IPS-20b (cell line): Measurements from ENCODE around the gene TNS3.

Source experiments
- H3K27ac ChIP-seq: one replicate; pipeline ENCODE4 v1.5.1; 2013; ENCODE audit warnings: low read length
- H3K27me3 ChIP-seq: 2 replicates; pipeline ENCODE4 v1.6.1; 2013; ENCODE audit warnings: mild to moderate bottlenecking, low read length, inconsistent platforms; ENCODE audit not compliant: insufficient read depth
- H3K36me3 ChIP-seq: 2 replicates; pipeline ENCODE4 v1.6.1; 2013; ENCODE audit warnings: low read depth, mild to moderate bottlenecking, inconsistent platforms, low read length, moderate library complexity; ENCODE audit not compliant: insufficient read depth
- H3K4me1 ChIP-seq: 2 replicates; pipeline ENCODE4 v1.6.1; 2013; ENCODE audit warnings: mild to moderate bottlenecking, control low read depth, inconsistent platforms, low read length, moderate library complexity; ENCODE audit not compliant: insufficient read depth
- H3K4me3 ChIP-seq: 2 replicates; pipeline ENCODE4 v1.5.1; 2013; ENCODE audit warnings: mild to moderate bottlenecking, low read length, inconsistent platforms
- H3K9ac ChIP-seq: 2 replicates; pipeline ENCODE4 v1.6.1; 2013; ENCODE audit warnings: low read depth, mild to moderate bottlenecking, inconsistent platforms, low read length, moderate library complexity
- H3K9me3 ChIP-seq: 2 replicates; pipeline ENCODE4 v1.6.1; 2013; ENCODE audit warnings: mild to moderate bottlenecking, low read depth, low read length, inconsistent platforms; ENCODE audit not compliant: insufficient read depth

The TNS3 gene

DNA sequence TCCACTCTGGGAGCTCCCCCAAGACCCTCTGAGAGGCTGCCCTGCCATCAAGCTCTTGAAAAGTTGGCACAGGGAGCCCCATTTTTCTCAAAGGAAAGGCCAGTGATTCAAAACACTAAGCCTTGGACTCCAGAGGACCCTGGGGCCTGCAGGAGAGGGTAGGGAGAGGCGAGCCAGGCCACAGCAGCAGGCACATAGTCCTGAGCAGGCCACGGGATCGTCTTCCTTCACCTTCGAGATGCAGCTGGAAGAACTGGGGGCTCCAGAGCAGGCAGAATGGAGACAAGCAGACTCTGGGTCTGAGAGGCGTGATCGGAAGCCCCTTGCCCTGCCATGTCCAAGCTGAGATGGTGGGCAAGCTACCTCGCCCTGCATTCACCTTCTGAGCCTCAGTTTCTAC is 13.9 kb downstream of the TNS3 start:
- Histone ChIP-seq H3K9me3 (no peaks in the 10 kb centered on the region), H3K4me1 (no peaks in the 10 kb centered on the region; the same call in 1 of the 2 replicates), H3K27me3 (no peaks in the 10 kb centered on the region), H3K4me3 (no peak overlapping the region), H3K9ac (no peak overlapping the region), H3K27ac (no peak overlapping the region), H3K36me3 (no peaks in the 10 kb centered on the region)

DNA sequence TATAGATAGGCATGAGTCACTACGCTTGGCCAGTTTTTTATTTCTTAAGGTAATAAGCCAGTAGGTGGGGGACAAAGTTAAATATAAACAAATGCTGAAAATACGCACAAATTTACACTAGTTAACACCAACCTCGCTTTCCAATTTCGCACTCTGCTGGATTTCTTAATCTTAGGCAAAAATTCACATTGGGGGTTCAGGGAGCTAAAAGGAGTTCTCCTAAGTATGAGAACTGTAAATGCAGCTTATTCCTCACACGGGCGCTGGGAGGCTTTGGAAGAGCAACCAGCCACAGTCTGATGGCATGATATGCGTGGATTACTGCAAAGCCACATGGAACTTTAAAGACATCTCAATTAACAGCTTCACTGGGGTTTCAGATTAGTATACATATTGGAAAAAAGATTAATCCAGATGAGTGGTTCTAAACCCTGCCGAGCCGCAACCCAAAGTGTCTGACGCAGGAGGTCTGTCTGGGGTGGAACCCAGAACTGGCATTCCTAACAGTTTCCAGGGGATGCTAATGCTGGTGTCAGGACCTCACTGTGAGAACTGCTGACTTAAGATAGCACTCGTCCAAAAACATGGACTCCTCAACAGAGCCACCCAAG is 16.2 kb downstream of the TNS3 start:
- no peak overlapping the region for H3K4me3 ChIP-seq
- no peak overlapping the region for H3K27ac ChIP-seq
- H3K4me1 ChIP-seq = no peaks in the 10 kb centered on the region
- H3K36me3 ChIP-seq = no peaks in the 10 kb centered on the region
- no peak overlapping the region for H3K9ac ChIP-seq
- H3K9me3 ChIP-seq = no peaks in the 10 kb centered on the region
- no peaks in the 10 kb centered on the region for H3K27me3 ChIP-seq

- Histone ChIP-seq H3K4me1 (no peaks in the 10 kb centered on the region), H3K27ac (no peak overlapping the region), H3K27me3 (no peaks in the 10 kb centered on the region), H3K9ac (no peak overlapping the region), H3K9me3 (no peaks in the 10 kb centered on the region), H3K36me3 (no peaks in the 10 kb centered on the region), H3K4me3 (no peak overlapping the region)
Measured at GRCh38 chr7:47563521-47563920, 18.4 kb downstream of the TNS3 start.

GRCh38 chr7:47561715-47562446 is 20.0 kb downstream of the TNS3 start:
- Histone ChIP-seq H3K4me3 (no peak overlapping the region), H3K9me3 (no peaks in the 10 kb centered on the region), H3K4me1 (peaks cover 7% of the 10 kb centered on the region; the same call in 1 of the 2 replicates), H3K27me3 (no peaks in the 10 kb centered on the region), H3K27ac (no peak overlapping the region), H3K36me3 (no peaks in the 10 kb centered on the region), H3K9ac (no peak overlapping the region)

DNA sequence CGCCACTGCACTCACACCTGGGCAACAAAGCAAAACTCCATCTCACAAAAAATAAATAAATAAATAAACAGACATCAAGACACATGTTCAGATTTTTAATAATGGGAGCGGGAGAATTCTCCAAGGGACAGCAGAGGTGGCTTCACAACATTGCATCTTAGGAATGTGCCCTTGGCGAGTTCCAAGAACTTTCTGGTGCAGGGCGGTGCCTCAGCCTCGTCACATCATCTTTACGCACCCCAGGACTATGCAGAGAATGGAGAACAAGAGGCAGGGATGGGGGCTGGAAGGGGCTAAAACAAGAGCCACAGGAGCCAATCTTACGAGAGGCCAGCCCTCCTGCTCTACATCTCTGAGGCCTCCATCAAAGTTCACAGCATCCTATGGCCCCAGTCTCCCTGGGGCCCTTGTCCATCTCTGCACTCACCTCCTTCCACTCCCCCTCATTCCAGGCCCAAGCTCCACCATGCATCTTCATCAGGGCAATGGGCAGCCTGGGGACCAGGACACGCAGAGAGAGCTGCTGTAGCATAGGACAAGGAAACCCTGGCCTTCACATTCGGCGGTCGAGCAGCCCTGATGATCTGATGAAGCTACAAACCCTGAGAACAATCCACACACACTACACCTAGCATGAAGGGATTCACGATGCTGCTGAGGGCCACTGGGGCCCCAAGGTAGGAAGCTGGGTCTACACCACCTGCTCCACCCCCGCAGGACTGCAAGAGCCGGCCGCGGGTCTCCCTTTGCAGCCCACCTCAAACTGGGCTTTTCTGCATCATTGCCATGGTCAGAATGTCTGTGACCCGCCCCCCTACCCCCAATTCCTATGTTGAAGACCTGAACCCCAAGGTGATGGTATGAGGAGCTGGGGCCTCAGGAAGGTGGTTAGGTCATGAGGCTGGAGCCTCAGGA is 22.3 kb downstream of the TNS3 start:
- Histone ChIP-seq H3K27me3 (no peaks in the 10 kb centered on the region), H3K9me3 (no peaks in the 10 kb centered on the region), H3K4me3 (no peak overlapping the region), H3K9ac (no peak overlapping the region), H3K36me3 (peaks cover 5% of the 10 kb centered on the region; the same call in 1 of the 2 replicates), H3K4me1 (peaks cover 7% of the 10 kb centered on the region; the same call in 1 of the 2 replicates), H3K27ac (no peak overlapping the region)

GRCh38 chr7:47557694-47558670 is 23.9 kb downstream of the TNS3 start:
- H3K27ac ChIP-seq = no peak overlapping the region
- no peak overlapping the region for H3K9ac ChIP-seq

DNA sequence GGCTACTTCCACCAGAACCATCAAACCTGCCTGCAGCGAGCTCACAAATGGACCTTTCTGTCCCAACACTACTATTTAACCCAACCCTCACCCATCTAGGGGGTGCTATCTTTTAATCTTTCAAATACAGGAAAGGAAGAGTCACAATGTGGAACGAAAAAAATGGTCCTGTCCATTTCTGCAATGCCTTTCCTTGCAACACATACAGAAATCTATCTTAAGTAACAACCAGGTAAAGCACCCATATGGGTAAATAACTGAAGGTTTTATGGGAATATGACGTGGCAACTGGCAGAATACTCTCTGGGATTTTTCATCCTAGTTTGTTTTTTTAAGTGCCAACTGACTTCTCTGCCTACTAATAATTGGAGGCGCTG is 24.6 kb downstream of the TNS3 start:
- Histone ChIP-seq H3K9me3 (no peaks in the 10 kb centered on the region), H3K9ac (no peak overlapping the region), H3K27me3 (no peaks in the 10 kb centered on the region), H3K4me1 (peaks cover 15% of the 10 kb centered on the region; the same call in 1 of the 2 replicates), H3K27ac (no peak overlapping the region), H3K4me3 (no peak overlapping the region), H3K36me3 (peaks cover 5% of the 10 kb centered on the region; the same call in 1 of the 2 replicates)

More at GRCh38 chr7:47557694-47558670, 23.9 kb downstream of the TNS3 start:
- H3K36me3 ChIP-seq = peaks cover 5% of the 10 kb centered on the region; the same call in 1 of the 2 replicates
- H3K9me3 ChIP-seq = no peaks in the 10 kb centered on the region
- no peak overlapping the region for H3K4me3 ChIP-seq
- H3K27me3 ChIP-seq = no peaks in the 10 kb centered on the region
- peaks cover 11% of the 10 kb centered on the region; the same call in 1 of the 2 replicates for H3K4me1 ChIP-seq

GRCh38 chr7:47556511-47557180 is 25.3 kb downstream of the TNS3 start:
- Histone ChIP-seq H3K9ac (no peak overlapping the region), H3K4me3 (no peak overlapping the region), H3K27ac (no peak overlapping the region), H3K4me1 (peaks cover 15% of the 10 kb centered on the region; the same call in 1 of the 2 replicates), H3K9me3 (no peaks in the 10 kb centered on the region), H3K27me3 (no peaks in the 10 kb centered on the region), H3K36me3 (peaks cover 5% of the 10 kb centered on the region; the same call in 1 of the 2 replicates)

DNA sequence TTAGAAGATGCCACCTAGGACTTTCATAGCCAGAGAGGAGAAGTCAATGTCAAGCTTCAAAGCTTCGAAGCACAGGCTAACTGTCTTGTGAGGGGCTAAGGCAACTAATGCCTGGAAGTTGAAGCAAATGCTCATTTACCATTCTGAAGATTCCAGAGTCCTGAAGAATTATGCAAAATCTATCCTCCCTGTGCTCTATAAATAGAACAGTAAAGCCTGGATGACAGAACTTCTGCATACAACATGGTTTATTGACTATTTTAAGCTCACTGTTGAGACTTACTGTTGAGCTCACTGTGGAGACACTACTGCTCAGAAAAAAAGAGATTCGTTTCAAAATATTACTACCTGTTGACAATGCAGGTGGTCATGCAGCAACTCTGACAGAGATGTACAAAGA is 28.6 kb downstream of the TNS3 start:
- Histone ChIP-seq H3K9me3 (no peaks in the 10 kb centered on the region), H3K4me3 (no peak overlapping the region), H3K4me1 (peaks cover 15% of the 10 kb centered on the region; the same call in 1 of the 2 replicates), H3K9ac (no peak overlapping the region), H3K27ac (no peak overlapping the region), H3K36me3 (peaks cover 5% of the 10 kb centered on the region; the same call in 1 of the 2 replicates), H3K27me3 (no peaks in the 10 kb centered on the region)

DNA sequence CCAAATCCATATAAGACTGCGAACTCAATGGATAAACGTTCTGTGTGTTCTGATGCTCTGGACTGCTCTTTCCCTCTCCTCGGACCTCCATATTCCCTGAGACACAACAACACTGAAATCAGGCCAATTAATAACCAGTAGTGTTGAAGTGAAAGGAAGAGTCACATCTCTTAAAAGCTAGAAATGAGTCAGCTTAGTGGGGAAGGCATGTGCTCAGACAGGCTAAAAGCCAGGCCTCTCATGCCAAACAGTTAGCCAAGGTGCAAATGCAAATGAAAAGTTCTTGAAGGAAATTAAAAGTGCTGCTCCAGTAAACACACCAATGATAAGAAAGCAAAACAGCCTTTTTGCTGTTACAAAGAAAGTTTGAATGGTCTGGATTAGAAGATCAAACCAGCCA is 29.3 kb downstream of the TNS3 start:
- Histone ChIP-seq H3K4me1 (peaks cover 10% of the 10 kb centered on the region; the same call in 1 of the 2 replicates), H3K9me3 (no peaks in the 10 kb centered on the region), H3K27me3 (no peaks in the 10 kb centered on the region), H3K4me3 (no peak overlapping the region), H3K36me3 (peaks cover 5% of the 10 kb centered on the region; the same call in 1 of the 2 replicates), H3K27ac (no peak overlapping the region), H3K9ac (no peak overlapping the region)
